GM23338 (cell line): ENCODE data around the gene MSANTD1. TPM values are rescaled to one million over a fixed set of nuclear protein-coding genes. Genes with fewer than 3 reads are reported as not detected.

ENCODE experiments used
- ATAC-seq: fragments of 200-7000 bp; cut with Tn5 transposase; 3 replicates; pipeline ENCODE4 v1.9.1; 2020
- DNase-seq: peaks from one replicate; pipeline ENCODE4 v3.0.0-alpha.2; 2015; ENCODE audit warnings: low spot score
- H2AFZ ChIP-seq: fragments of 200-600 bp; sonication (generic); 2 replicates; pipeline ENCODE4 v1.8.0; 2016; ENCODE audit warnings: antibody characterized with exemption, mild to moderate bottlenecking, moderate library complexity
- H3F3A ChIP-seq: fragments of 200-600 bp; sonication (generic); replicated peaks from 2 replicates; pipeline ENCODE4 v1.8.0; 2017; ENCODE audit warnings: antibody characterized with exemption, mixed run types, low read depth
- H3K27ac ChIP-seq: fragments of 200-600 bp; sonication (generic); 2 replicates; pipeline ENCODE4 v1.6.1; 2016; ENCODE audit warnings: low read depth
- H3K27me3 ChIP-seq: fragments of 200-600 bp; sonication (generic); 2 replicates; pipeline ENCODE4 v1.8.0; 2016; ENCODE audit warnings: mild to moderate bottlenecking, mixed run types, moderate library complexity; ENCODE audit not compliant: insufficient read depth
- H3K36me3 ChIP-seq: fragments of 200-600 bp; sonication (generic); 2 replicates; pipeline ENCODE4 v1.8.0; 2016; ENCODE audit warnings: mild to moderate bottlenecking; ENCODE audit not compliant: insufficient read depth
- H3K4me1 ChIP-seq: fragments of 200-600 bp; sonication (generic); 2 replicates; pipeline ENCODE4 v1.8.0; 2016; ENCODE audit warnings: mild to moderate bottlenecking, moderate library complexity; ENCODE audit not compliant: insufficient read depth
- H3K4me2 ChIP-seq: fragments of 200-600 bp; sonication (generic); 2 replicates; pipeline ENCODE4 v1.7.1; 2017; ENCODE audit warnings: mixed run types
- H3K4me3 ChIP-seq: fragments of 200-600 bp; sonication (generic); 2 replicates; pipeline ENCODE4 v1.6.1; 2016; ENCODE audit warnings: mixed run types
- H3K79me2 ChIP-seq: fragments of 200-600 bp; sonication (generic); replicated peaks from 2 replicates; pipeline ENCODE4 v1.8.0; 2017; ENCODE audit warnings: mild to moderate bottlenecking; ENCODE audit not compliant: insufficient read depth
- H3K9me2 ChIP-seq: fragments of 200-600 bp; sonication (generic); 2 replicates; pipeline ENCODE4 v1.8.0; 2017; ENCODE audit not compliant: insufficient read depth
- H4K20me1 ChIP-seq: fragments of 200-600 bp; sonication (generic); replicated peaks from 2 replicates; pipeline ENCODE4 v1.8.0; 2017; ENCODE audit warnings: mild to moderate bottlenecking; ENCODE audit not compliant: insufficient read depth
- H3K27ac Mint-ChIP-seq: 2 replicates; pipeline ENCODE4 v1.8.0; 2020; ENCODE audit warnings: inconsistent platforms, mild to moderate bottlenecking, moderate library complexity, mixed read lengths
- H3K27me3 Mint-ChIP-seq: 3 replicates; pipeline ENCODE4 v1.8.0; 2022; ENCODE audit warnings: low read depth, mild to moderate bottlenecking, moderate library complexity, mixed read lengths, inconsistent platforms; ENCODE audit not compliant: insufficient read depth, poor library complexity
- H3K36me3 Mint-ChIP-seq: 3 replicates; pipeline ENCODE4 v1.8.0; 2021; ENCODE audit warnings: low read depth, mild to moderate bottlenecking, inconsistent platforms, moderate library complexity, mixed read lengths
- H3K4me1 Mint-ChIP-seq: 3 replicates; pipeline ENCODE4 v1.8.0; 2020; ENCODE audit warnings: mild to moderate bottlenecking, inconsistent platforms, mixed read lengths
- H3K4me3 Mint-ChIP-seq: 3 replicates; pipeline ENCODE4 v1.8.0; 2021; ENCODE audit warnings: moderate library complexity, mild to moderate bottlenecking, inconsistent platforms, mixed read lengths
- H3K9me3 Mint-ChIP-seq: 3 replicates; pipeline ENCODE4 v1.8.0; 2020; ENCODE audit warnings: moderate library complexity, mild to moderate bottlenecking, inconsistent platforms, mixed read lengths
- CREB1 ChIP-seq: fragments of 250-450 bp; sonication (Bioruptor Pico); IDR thresholded peaks from 2 replicates; pipeline ENCODE4 v1.5.0; 2020; ENCODE audit warnings: low read depth, mild to moderate bottlenecking, moderate library complexity
- CTCF ChIP-seq, 2 experiments: fragments of 200-600 bp in 1 of 2; sonication (generic) in 1 of 2; conservative IDR thresholded peaks; 2 replicates each; pipeline versions ENCODE4 v1.5.1 to v1.6.1; 2016 to 2017; ENCODE audit warnings: antibody characterized with exemption in 2 of 2, low read depth in 2 of 2, mild to moderate bottlenecking in 2 of 2, moderate library complexity in 1 of 2
- ETS1 ChIP-seq: IDR thresholded peaks from 2 replicates; pipeline ENCODE4 v1.6.1; 2016; ENCODE audit warnings: antibody characterized with exemption
- EZH2 ChIP-seq: fragments of 200-600 bp; sonication (generic); IDR thresholded peaks from one replicate; pipeline ENCODE4 v1.8.0; 2017; ENCODE audit warnings: antibody characterized with exemption, mild to moderate bottlenecking, low read depth; ENCODE audit not compliant: unreplicated experiment
- JUNB ChIP-seq: IDR thresholded peaks from one replicate; pipeline ENCODE4 v1.6.1; 2016; ENCODE audit warnings: antibody characterized with exemption; ENCODE audit not compliant: unreplicated experiment
- NANOG ChIP-seq: IDR thresholded peaks from 2 replicates; pipeline ENCODE4 v1.6.1; 2016; ENCODE audit warnings: antibody characterized with exemption, borderline replicate concordance
- POLR2AphosphoS5 ChIP-seq: IDR thresholded peaks from 2 replicates; pipeline ENCODE4 v1.6.1; 2016; ENCODE audit warnings: antibody characterized with exemption, low read depth
- REST ChIP-seq: IDR thresholded peaks from one replicate; pipeline ENCODE4 v1.6.1; 2018; ENCODE audit warnings: antibody characterized with exemption; ENCODE audit not compliant: unreplicated experiment
- STAT1 ChIP-seq: IDR thresholded peaks from one replicate; pipeline ENCODE4 v1.6.1; 2016; ENCODE audit warnings: antibody characterized with exemption; ENCODE audit not compliant: unreplicated experiment
- ZNF114 ChIP-seq: fragments of 250-450 bp; sonication (Bioruptor Pico); IDR thresholded peaks from 2 replicates; pipeline ENCODE4 v1.5.0; 2020; ENCODE audit warnings: mild to moderate bottlenecking, moderate library complexity
- ZNF331 ChIP-seq: fragments of 250-450 bp; sonication (Bioruptor Pico); IDR thresholded peaks from 2 replicates; pipeline ENCODE4 v1.5.0; 2020; ENCODE audit warnings: low read depth, mild to moderate bottlenecking, moderate library complexity
- polyA plus RNA-seq: library from polyadenylated mRNA; unstranded; fragments of >200 nt; fragmentation: Nextera tagmentation; extraction: Ambion mirVana; gene quantifications from 2 replicates; pipeline ENCODE4 v1.2.1, GENCODE V29; 2016
- total RNA-seq: library from RNA; depleted of rRNA; stranded (reverse); fragments of >200 nt; shearing (Covaris generic); gene quantifications from 2 replicates; pipeline ENCODE4 v1.2.3, GENCODE V29; 2014

The MSANTD1 gene
- total and polyA plus RNA-seq, 2 experiments from 2014 or later, result 0.29 to 1.0 TPM

DNA sequence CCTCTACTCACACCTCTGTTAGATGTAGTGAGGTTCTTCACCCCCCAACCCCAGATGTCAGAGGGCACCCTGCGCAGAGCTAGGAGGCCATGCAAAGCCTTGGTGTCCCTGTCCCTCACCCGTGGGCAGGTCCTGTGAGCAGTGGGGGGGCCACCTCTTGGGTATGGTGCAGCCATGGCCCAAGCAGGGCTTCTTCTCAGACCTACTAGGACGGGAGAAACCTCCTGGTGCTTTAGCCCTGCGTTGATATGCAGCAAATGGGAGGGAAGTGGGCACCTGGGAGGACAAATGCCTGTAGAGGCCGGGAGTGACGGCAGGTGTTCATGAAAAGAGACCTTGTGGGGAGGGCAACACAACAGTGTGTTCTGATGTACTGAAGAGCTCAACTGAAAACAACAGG lies 38.5 kb upstream of the MSANTD1 start:
- no peaks in the 10 kb centered on the region for H3K27me3 ChIP-seq
- no peaks in the 10 kb centered on the region for H3K79me2 ChIP-seq
- H2AFZ ChIP-seq, result no peak overlapping the region
- no peak overlapping the region for H3K4me3 ChIP-seq
- H3K4me1 ChIP-seq, result no peaks in the 10 kb centered on the region
- H3K27ac ChIP-seq, result no peak overlapping the region
- ATAC-seq (no peak), DNase-seq (no peak)
- no peak overlapping the region for H3K4me2 ChIP-seq
- peaks cover 70% of the 10 kb centered on the region for H3K36me3 Mint-ChIP-seq
- H4K20me1 ChIP-seq, result no peaks in the 10 kb centered on the region
- TF ChIP-seq STAT1 (no peak), ZNF331 (CRISPR knock-in tag) (no peak), CREB1 (CRISPR knock-in tag) (no peak), ETS1 (no peak), REST (no peak), CTCF (conservative IDR thresholded peaks at IDR 0.05; ENCODE audit: low read depth in 2 of 2) (no peak), JUNB (no peak), POLR2AphosphoS5 (no peak), EZH2 (no peak), NANOG (no peak), ZNF114 (no peak)
- no peak overlapping the region for H3K27ac Mint-ChIP-seq
- H3K27me3 Mint-ChIP-seq, result no peaks in the 10 kb centered on the region
- no peaks in the 10 kb centered on the region for H3K4me1 Mint-ChIP-seq
- H3K36me3 ChIP-seq, result peaks cover 50% of the 10 kb centered on the region
- no peaks in the 10 kb centered on the region; the same call in 2 of the 3 replicates for H3K9me3 Mint-ChIP-seq
- H3F3A ChIP-seq, result no peaks in the 10 kb centered on the region
- H3K9me2 ChIP-seq, result no peaks in the 10 kb centered on the region
- no peak overlapping the region for H3K4me3 Mint-ChIP-seq
